Liver (tissue), 9 donors: ENCODE results near the gene C9orf50. TPM values are rescaled to one million over a fixed set of nuclear protein-coding genes. Genes with fewer than 3 reads are reported as not detected.
"Not testable (repeated sequence)": the region's sequence is repeated elsewhere in the genome, so short reads cannot be mapped to it uniquely, and the experiment has no call there.

Experiments used
- DNase-seq: peaks from one replicate; pipeline ENCODE4 v3.0.0-alpha.2; 2017; ENCODE audit warnings: low spot score
- H3K27ac ChIP-seq, 2 donors: one replicate each; pipeline ENCODE4 v1.7.0; 2013; ENCODE audit warnings: inconsistent platforms in 2 of 2, low read length in 2 of 2, control low read depth in 1 of 2, low read depth in 1 of 2, mild to moderate bottlenecking in 1 of 2
- H3K27me3 ChIP-seq, 4 donors: one replicate each; pipeline versions ENCODE4 v1.6.1 to v1.7.0; 2013; ENCODE audit warnings: low read length in 3 of 4, inconsistent platforms in 1 of 4, mild to moderate bottlenecking in 1 of 4, moderate library complexity in 1 of 4; ENCODE audit not compliant: control insufficient read depth in 4 of 4, insufficient read depth in 4 of 4
- H3K36me3 ChIP-seq, 4 donors: one replicate each; pipeline versions ENCODE4 v1.6.1 to v1.7.0; 2013; ENCODE audit warnings: low read length in 3 of 4, mild to moderate bottlenecking in 3 of 4, low read depth in 1 of 4, moderate library complexity in 1 of 4; ENCODE audit not compliant: control insufficient read depth in 4 of 4, insufficient read depth in 3 of 4
- H3K4me1 ChIP-seq, 4 donors: one replicate each; pipeline versions ENCODE4 v1.6.1 to v1.7.0; 2013; ENCODE audit warnings: low read length in 3 of 4, mild to moderate bottlenecking in 3 of 4, moderate library complexity in 1 of 4; ENCODE audit not compliant: control insufficient read depth in 4 of 4, insufficient read depth in 4 of 4
- H3K4me3 ChIP-seq, 3 donors: one replicate each; pipeline versions ENCODE4 v1.6.1 to v1.7.0; 2013; ENCODE audit warnings: low read length in 3 of 3, control low read depth in 1 of 3, low read depth in 1 of 3, mild to moderate bottlenecking in 1 of 3
- H3K9ac ChIP-seq, 2 donors: one replicate each; pipeline ENCODE4 v1.7.0; 2013; ENCODE audit warnings: low read length in 2 of 2, mild to moderate bottlenecking in 2 of 2, moderate library complexity in 2 of 2, control low read depth in 1 of 2, low read depth in 1 of 2
- H3K9me3 ChIP-seq, 4 donors: one replicate each; pipeline versions ENCODE4 v1.6.1 to v1.7.0; 2013; ENCODE audit warnings: low read length in 3 of 4; ENCODE audit not compliant: control insufficient read depth in 4 of 4
- ATF3 ChIP-seq: IDR thresholded peaks from 2 replicates; pipeline ENCODE4 v1.6.1; 2016; ENCODE audit warnings: antibody characterized with exemption
- CTCF ChIP-seq: fragments of 150-350 bp; IDR thresholded peaks from 2 replicates; pipeline ENCODE4 v1.5.1; 2017; ENCODE audit warnings: improper control_type of control experiment, low read depth, low read length; ENCODE audit not compliant: missing input control
- EGR1 ChIP-seq, 2 donors: IDR thresholded peaks; 2 replicates each; pipeline ENCODE4 v1.6.1; 2016 to 2018; ENCODE audit warnings: antibody characterized with exemption in 2 of 2, low read depth in 2 of 2
- FOXA1 ChIP-seq: IDR thresholded peaks from 2 replicates; pipeline ENCODE4 v1.6.1; 2016; ENCODE audit warnings: antibody characterized with exemption
- GABPA ChIP-seq, 2 donors: IDR thresholded peaks in 1 of 2; conservative IDR thresholded peaks in 1 of 2; 2 replicates each; pipeline ENCODE4 v1.6.1; 2016; ENCODE audit warnings: antibody characterized with exemption in 2 of 2, mild to moderate bottlenecking in 1 of 2, moderate library complexity in 1 of 2
- HNF4A ChIP-seq, 2 donors: conservative IDR thresholded peaks; 2 replicates each; pipeline ENCODE4 v1.6.1; 2016; ENCODE audit warnings: antibody characterized with exemption in 2 of 2, mild to moderate bottlenecking in 2 of 2
- HNF4G ChIP-seq: IDR thresholded peaks from 2 replicates; pipeline ENCODE4 v1.6.1; 2016; ENCODE audit warnings: antibody characterized with exemption
- JUND ChIP-seq, 2 donors: IDR thresholded peaks; 2 replicates each; pipeline ENCODE4 v1.6.1; 2016; ENCODE audit warnings: antibody characterized with exemption in 2 of 2
- MAX ChIP-seq: IDR thresholded peaks from 2 replicates; pipeline ENCODE4 v1.6.1; 2016; ENCODE audit warnings: antibody characterized with exemption
- NR2F2 ChIP-seq: IDR thresholded peaks from 2 replicates; pipeline ENCODE4 v1.6.1; 2016; ENCODE audit warnings: antibody characterized with exemption
- RAD21 ChIP-seq, 2 donors: IDR thresholded peaks; 2 replicates each; pipeline ENCODE4 v1.6.1; 2016; ENCODE audit warnings: antibody characterized with exemption in 2 of 2, mild to moderate bottlenecking in 2 of 2
- RXRA ChIP-seq, 2 donors: IDR thresholded peaks; 2 replicates each; pipeline ENCODE4 v1.6.1; 2017 to 2018; ENCODE audit warnings: antibody characterized with exemption in 2 of 2, mild to moderate bottlenecking in 1 of 2
- SP1 ChIP-seq: IDR thresholded peaks from 2 replicates; pipeline ENCODE4 v1.6.1; 2018; ENCODE audit warnings: antibody characterized with exemption, mild to moderate bottlenecking
- TAF1 ChIP-seq: conservative IDR thresholded peaks from 2 replicates; pipeline ENCODE4 v1.6.1; 2016; ENCODE audit warnings: antibody characterized with exemption, mild to moderate bottlenecking
- YY1 ChIP-seq: IDR thresholded peaks from 2 replicates; pipeline ENCODE4 v1.6.1; 2016; ENCODE audit warnings: antibody characterized with exemption, mild to moderate bottlenecking
- ZBTB33 ChIP-seq: IDR thresholded peaks from 2 replicates; pipeline ENCODE4 v1.6.1; 2016; ENCODE audit warnings: antibody characterized with exemption
- WGBS: extraction: QIAGEN DNeasy Blood & Tissue Kit; methylation state at CpG from one replicate; pipeline ENCODE4 v1.1.7; 2013; 5-methylcytosine and 5-hydroxymethylcytosine counted together
- polyA plus RNA-seq, 2 donors: library from polyadenylated mRNA; stranded (reverse) in 1 of 2; unstranded in 1 of 2; fragments of 200-250 nt in 1 of 2; fragments of >200 nt in 1 of 2; fragmentation: Nextera tagmentation in 1 of 2; extraction: Ambion mirVana in 1 of 2; gene quantifications; one replicate each; pipeline versions ENCODE4 v1.2.1 to v1.2.3, GENCODE V29; 2013 to 2015
- total RNA-seq, 2 donors: library from RNA; depleted of rRNA; stranded (reverse); fragments of >200 nt; gene quantifications; one replicate each; pipeline ENCODE4 v1.2.3, GENCODE V29; 2014
- TF ChIP-seq, protein P1 (sequence below): IDR thresholded peaks from 2 replicates; pipeline ENCODE4 v1.6.1; 2016; ENCODE audit warnings: antibody characterized with exemption, mild to moderate bottlenecking
- donor health status: healthy.
- donor health status: healthy.
- donor health status: healthy.
- donor health status: healthy.
- donor health status: healthy.

The C9orf50 gene
- total and polyA plus RNA-seq, 4 donors, result 0.23 TPM; not detected in 3

- WGBS, result 69% methylated on average over 9 of the region's 9 CpGs
- Histone ChIP-seq H3K4me1 (peaks cover 4 to 27% (median 20%) of the 10 kb centered on the region in 4 donors), H3K9me3 (no peaks in the 10 kb centered on the region), H3K9ac (no peak overlapping the region), H3K27me3 (no peaks in the 10 kb centered on the region), H3K4me3 (no peak overlapping the region), H3K27ac (no peak overlapping the region), H3K36me3 (peaks cover 4 to 63% (median 34%) of the 10 kb centered on the region in 4 donors)
- TF ChIP-seq GABPA (IDR thresholded peaks at IDR 0.05 in 1 of 2, conservative IDR thresholded peaks at IDR 0.05 in 1 of 2) (no peak), YY1 (no peak), SP1 (no peak), ATF3 (no peak), HNF4A (conservative IDR thresholded peaks at IDR 0.05) (no peak), EGR1 (IDR thresholded peaks at IDR 0.05; ENCODE audit: low read depth in 2 of 2) (no peak), MAX (no peak), FOXA1 (no peak), NR2F2 (no peak), ZBTB33 (no peak), TAF1 (no peak), JUND (IDR thresholded peaks at IDR 0.05) (no peak), RAD21 (IDR thresholded peaks at IDR 0.05) (no peak), RXRA (IDR thresholded peaks at IDR 0.05) (no peak), CTCF (no peak), HNF4G (no peak)
- TF ChIP-seq, protein P1, sequence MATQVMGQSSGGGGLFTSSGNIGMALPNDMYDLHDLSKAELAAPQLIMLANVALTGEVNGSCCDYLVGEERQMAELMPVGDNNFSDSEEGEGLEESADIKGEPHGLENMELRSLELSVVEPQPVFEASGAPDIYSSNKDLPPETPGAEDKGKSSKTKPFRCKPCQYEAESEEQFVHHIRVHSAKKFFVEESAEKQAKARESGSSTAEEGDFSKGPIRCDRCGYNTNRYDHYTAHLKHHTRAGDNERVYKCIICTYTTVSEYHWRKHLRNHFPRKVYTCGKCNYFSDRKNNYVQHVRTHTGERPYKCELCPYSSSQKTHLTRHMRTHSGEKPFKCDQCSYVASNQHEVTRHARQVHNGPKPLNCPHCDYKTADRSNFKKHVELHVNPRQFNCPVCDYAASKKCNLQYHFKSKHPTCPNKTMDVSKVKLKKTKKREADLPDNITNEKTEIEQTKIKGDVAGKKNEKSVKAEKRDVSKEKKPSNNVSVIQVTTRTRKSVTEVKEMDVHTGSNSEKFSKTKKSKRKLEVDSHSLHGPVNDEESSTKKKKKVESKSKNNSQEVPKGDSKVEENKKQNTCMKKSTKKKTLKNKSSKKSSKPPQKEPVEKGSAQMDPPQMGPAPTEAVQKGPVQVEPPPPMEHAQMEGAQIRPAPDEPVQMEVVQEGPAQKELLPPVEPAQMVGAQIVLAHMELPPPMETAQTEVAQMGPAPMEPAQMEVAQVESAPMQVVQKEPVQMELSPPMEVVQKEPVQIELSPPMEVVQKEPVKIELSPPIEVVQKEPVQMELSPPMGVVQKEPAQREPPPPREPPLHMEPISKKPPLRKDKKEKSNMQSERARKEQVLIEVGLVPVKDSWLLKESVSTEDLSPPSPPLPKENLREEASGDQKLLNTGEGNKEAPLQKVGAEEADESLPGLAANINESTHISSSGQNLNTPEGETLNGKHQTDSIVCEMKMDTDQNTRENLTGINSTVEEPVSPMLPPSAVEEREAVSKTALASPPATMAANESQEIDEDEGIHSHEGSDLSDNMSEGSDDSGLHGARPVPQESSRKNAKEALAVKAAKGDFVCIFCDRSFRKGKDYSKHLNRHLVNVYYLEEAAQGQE, result no peak
- no peak for DNase-seq
These were observed 16.2 kb upstream of the C9orf50 start for GRCh38 chr9:129637102-129637501.

- not testable (repeated sequence) for H3K27ac ChIP-seq, H3K27me3 ChIP-seq, DNase-seq, H3K9me3 ChIP-seq, H3K4me3 ChIP-seq, H3K9ac ChIP-seq
- 92% methylated on average over 10 of the region's 10 CpGs for WGBS
- Histone ChIP-seq H3K4me1 (peaks cover 4 to 30% (median 20%) of the 10 kb centered on the region in 4 donors), H3K36me3 (peaks cover 4 to 65% (median 34%) of the 10 kb centered on the region in 4 donors)
These were observed 15.4 kb upstream of the C9orf50 start for GRCh38 chr9:129636343-129636742.
